B cell (primary cell): ENCODE measurements around the gene TSSK6. TPM values are rescaled to one million over a fixed set of nuclear protein-coding genes. Genes with fewer than 3 reads are reported as not detected.

Experiments used
- ATAC-seq: fragments of 200-7000 bp; cut with Tn5 transposase; one replicate; pipeline ENCODE4 v1.10.0; 2021; ENCODE audit warnings: low read depth, mild to moderate bottlenecking, moderate number of reproducible peaks, moderate library complexity
- CTCF ChIA-PET: fragments of 350-600 bp; sonication (Branson Sonifier 250); formaldehyde crosslinking; loops from one replicate; lab custom pipeline; 2021; ENCODE audit warnings: antibody characterized with exemption, inconsistent platforms; lab: Charles Lee
- POLR2A ChIA-PET: fragments of 350-600 bp; sonication (Branson Sonifier 250); formaldehyde crosslinking; loops from one replicate; lab custom pipeline; 2021; ENCODE audit warnings: antibody characterized with exemption; lab: Charles Lee
- DNase-seq: peaks from one replicate; pipeline ENCODE4 v3.0.0; 2013
- H2AFZ ChIP-seq: 2 replicates; pipeline ENCODE4 v1.6.1; 2012; ENCODE audit warnings: mild to moderate bottlenecking, low read depth, low read length; ENCODE audit not compliant: insufficient read depth, poor library complexity, severe bottlenecking
- H3K27ac ChIP-seq, 2 donors: 1 replicate in 1 of 2; 2 replicates in 1 of 2; pipeline ENCODE4 v1.5.1; 2012 to 2013; ENCODE audit warnings: low read length in 2 of 2, mild to moderate bottlenecking in 2 of 2, moderate library complexity in 1 of 2
- H3K27me3 ChIP-seq, 4 experiments: fragments of 200-600 bp in 1 of 4; sonication (generic) in 1 of 4; replicated peaks in 1 of 4; 1 replicate in 2 of 4; 2 replicates in 2 of 4; pipeline versions ENCODE4 v1.6.1 to v1.7.0; 2013 to 2016; ENCODE audit warnings: low read length in 3 of 4, mild to moderate bottlenecking in 2 of 4, mixed read lengths in 1 of 4, moderate library complexity in 1 of 4; ENCODE audit not compliant: insufficient read depth in 4 of 4, control insufficient read depth in 3 of 4; ENCODE audit errors: control extremely low read depth in 1 of 4
- H3K36me3 ChIP-seq, 2 experiments: replicated peaks in 1 of 2; 1 replicate in 1 of 2; 2 replicates in 1 of 2; pipeline versions ENCODE4 v1.6.1 to v1.7.1; 2013; ENCODE audit warnings: low read length in 1 of 2; ENCODE audit not compliant: insufficient read depth in 2 of 2, control insufficient read depth in 1 of 2; ENCODE audit errors: control extremely low read depth in 1 of 2, extremely low read depth in 1 of 2
- H3K4me1 ChIP-seq, 2 donors: fragments of 200-600 bp in 1 of 2; sonication (generic) in 1 of 2; 1 replicate in 1 of 2; 2 replicates in 1 of 2; pipeline versions ENCODE4 v1.5.1 to v1.6.1; 2013 to 2017; ENCODE audit warnings: low read length in 2 of 2; ENCODE audit not compliant: control insufficient read depth in 2 of 2, insufficient read depth in 2 of 2
- H3K4me2 ChIP-seq: replicated peaks from 2 replicates; pipeline ENCODE3; 2012; ENCODE audit warnings: mild to moderate bottlenecking, low read depth, low read length; ENCODE audit not compliant: poor library complexity, severe bottlenecking
- H3K4me3 ChIP-seq, 5 experiments: fragments of 200-600 bp in 1 of 5; sonication (generic) in 1 of 5; 1 replicate in 3 of 5; 2 replicates in 2 of 5; pipeline versions ENCODE4 v1.5.1 to v1.7.0; 2011 to 2016; ENCODE audit warnings: low read length in 4 of 5, mild to moderate bottlenecking in 4 of 5, low read depth in 2 of 5, control low read depth in 1 of 5, moderate library complexity in 1 of 5; ENCODE audit not compliant: insufficient read depth in 1 of 5; ENCODE audit errors: control extremely low read depth in 1 of 5, extremely low read depth in 1 of 5
- H3K79me2 ChIP-seq: fragments of 200-600 bp; sonication (generic); one replicate; pipeline ENCODE4 v1.6.0; 2016; ENCODE audit warnings: low read length; ENCODE audit not compliant: control insufficient read depth, insufficient read depth
- H3K9ac ChIP-seq: fragments of 200-600 bp; sonication (generic); 2 replicates; pipeline ENCODE4 v1.6.1; 2017; ENCODE audit warnings: mild to moderate bottlenecking, low read length, moderate library complexity
- H3K9me3 ChIP-seq, 3 donors: one replicate each; pipeline versions ENCODE4 v1.6.1 to v1.7.1; 2013; ENCODE audit warnings: low read length in 2 of 3; ENCODE audit not compliant: control insufficient read depth in 2 of 3, insufficient read depth in 1 of 3; ENCODE audit errors: control extremely low read depth in 1 of 3
- H4K20me1 ChIP-seq: 2 replicates; pipeline ENCODE4 v1.6.0; 2012; ENCODE audit warnings: mild to moderate bottlenecking, low read length; ENCODE audit not compliant: insufficient read depth, control insufficient read depth, poor library complexity, severe bottlenecking
- H3K27ac Mint-ChIP-seq: one replicate; pipeline ENCODE4 v1.8.0; 2021; ENCODE audit warnings: mixed read lengths
- H3K27me3 Mint-ChIP-seq: one replicate; pipeline ENCODE4 v1.8.0; 2021; ENCODE audit warnings: mixed read lengths
- H3K4me1 Mint-ChIP-seq: one replicate; pipeline ENCODE4 v1.8.0; 2021; ENCODE audit warnings: mixed read lengths
- H3K4me3 Mint-ChIP-seq: one replicate; pipeline ENCODE4 v1.8.0; 2021; ENCODE audit warnings: mixed read lengths
- H3K9me3 Mint-ChIP-seq: one replicate; pipeline ENCODE4 v1.8.0; 2022; ENCODE audit warnings: mixed read lengths; ENCODE audit not compliant: insufficient read depth
- EZH2 ChIP-seq: IDR thresholded peaks from 2 replicates; pipeline ENCODE4 v1.6.1; 2012; ENCODE audit warnings: borderline replicate concordance, low read depth, mild to moderate bottlenecking, moderate library complexity, low read length; ENCODE audit not compliant: insufficient read depth, poor library complexity, severe bottlenecking
- WGBS: methylation state at CpG from one replicate; pipeline ENCODE4 v1.1.5; 2013; ENCODE audit warnings: missing lambda C conversion rate; ENCODE audit not compliant: insufficient coverage; 5-methylcytosine and 5-hydroxymethylcytosine counted together
- intact Hi-C: fragments of 100-400 bp; cut with micrococcal nuclease; formaldehyde crosslinking; loops from one replicate; pipeline ENCODE4 v1.10.0; 2022
- polyA plus RNA-seq: library from polyadenylated mRNA; depleted of rRNA; stranded (reverse); fragments of >200 nt; gene quantifications from 2 replicates; pipeline ENCODE4 v1.2.3, GENCODE V29; 2012
- total RNA-seq, 2 donors: library from RNA; stranded (reverse); fragments of 120-200 nt in 1 of 2; gene quantifications; 1 replicate in 1 of 2; 2 replicates in 1 of 2; pipeline versions ENCODE4 v1.2.3 to v1.2.4, GENCODE V29; 2013 to 2022
- TF ChIP-seq, protein P1 (sequence below): fragments of 200-600 bp; IDR thresholded peaks from one replicate; pipeline ENCODE4 v1.8.0; 2022; ENCODE audit warnings: antibody characterized with exemption, mild to moderate bottlenecking

TSSK6 gene
- total and polyA plus RNA-seq, 2 donors (not counting 1 experiment from before 2014, with no cell fraction given), result 8.9 to 9.6 TPM

- H3K9me3 ChIP-seq, result peaks cover 0 to 31% (median 0%) of the 10 kb centered on the region in 3 donors
- peaks cover 19% of the 10 kb centered on the region for H3K27me3 Mint-ChIP-seq
- H3K9ac ChIP-seq, result no peak overlapping the region
- no peak overlapping the region for H3K4me2 ChIP-seq
- no peaks in the 10 kb centered on the region for H4K20me1 ChIP-seq
- no peak overlapping the region for H3K4me3 Mint-ChIP-seq
- H3K79me2 ChIP-seq, result no peaks in the 10 kb centered on the region
- TF ChIP-seq, protein P1, sequence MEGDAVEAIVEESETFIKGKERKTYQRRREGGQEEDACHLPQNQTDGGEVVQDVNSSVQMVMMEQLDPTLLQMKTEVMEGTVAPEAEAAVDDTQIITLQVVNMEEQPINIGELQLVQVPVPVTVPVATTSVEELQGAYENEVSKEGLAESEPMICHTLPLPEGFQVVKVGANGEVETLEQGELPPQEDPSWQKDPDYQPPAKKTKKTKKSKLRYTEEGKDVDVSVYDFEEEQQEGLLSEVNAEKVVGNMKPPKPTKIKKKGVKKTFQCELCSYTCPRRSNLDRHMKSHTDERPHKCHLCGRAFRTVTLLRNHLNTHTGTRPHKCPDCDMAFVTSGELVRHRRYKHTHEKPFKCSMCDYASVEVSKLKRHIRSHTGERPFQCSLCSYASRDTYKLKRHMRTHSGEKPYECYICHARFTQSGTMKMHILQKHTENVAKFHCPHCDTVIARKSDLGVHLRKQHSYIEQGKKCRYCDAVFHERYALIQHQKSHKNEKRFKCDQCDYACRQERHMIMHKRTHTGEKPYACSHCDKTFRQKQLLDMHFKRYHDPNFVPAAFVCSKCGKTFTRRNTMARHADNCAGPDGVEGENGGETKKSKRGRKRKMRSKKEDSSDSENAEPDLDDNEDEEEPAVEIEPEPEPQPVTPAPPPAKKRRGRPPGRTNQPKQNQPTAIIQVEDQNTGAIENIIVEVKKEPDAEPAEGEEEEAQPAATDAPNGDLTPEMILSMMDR, result no peak
- no peak for TF ChIP-seq EZH2
- H3K4me1 Mint-ChIP-seq, result peaks cover 11% of the 10 kb centered on the region
- no peak overlapping the region for H3K27ac ChIP-seq
- peaks cover 0 to 44% (median 11%) of the 10 kb centered on the region in 4 experiments for H3K27me3 ChIP-seq
- ATAC-seq, result no peak
- intact Hi-C loops, result no loop called here
- DNase-seq, result no peak
- CTCF ChIA-PET, result no interaction called here
- no peak overlapping the region for H3K27ac Mint-ChIP-seq
- POLR2A ChIA-PET, result no interaction called here
- H3K36me3 ChIP-seq, result no peaks in the 10 kb centered on the region
- 92% methylated on average over 53 of the region's 53 CpGs for WGBS
- H3K4me3 ChIP-seq, result no peak overlapping the region
- no peak overlapping the region for H2AFZ ChIP-seq
- peaks cover 18 to 22% of the 10 kb centered on the region in 2 donors for H3K4me1 ChIP-seq
- no peaks in the 10 kb centered on the region for H3K9me3 Mint-ChIP-seq
Measured at GRCh38 chr19:19544954-19545591, 29.7 kb upstream of the TSSK6 start.

DNA sequence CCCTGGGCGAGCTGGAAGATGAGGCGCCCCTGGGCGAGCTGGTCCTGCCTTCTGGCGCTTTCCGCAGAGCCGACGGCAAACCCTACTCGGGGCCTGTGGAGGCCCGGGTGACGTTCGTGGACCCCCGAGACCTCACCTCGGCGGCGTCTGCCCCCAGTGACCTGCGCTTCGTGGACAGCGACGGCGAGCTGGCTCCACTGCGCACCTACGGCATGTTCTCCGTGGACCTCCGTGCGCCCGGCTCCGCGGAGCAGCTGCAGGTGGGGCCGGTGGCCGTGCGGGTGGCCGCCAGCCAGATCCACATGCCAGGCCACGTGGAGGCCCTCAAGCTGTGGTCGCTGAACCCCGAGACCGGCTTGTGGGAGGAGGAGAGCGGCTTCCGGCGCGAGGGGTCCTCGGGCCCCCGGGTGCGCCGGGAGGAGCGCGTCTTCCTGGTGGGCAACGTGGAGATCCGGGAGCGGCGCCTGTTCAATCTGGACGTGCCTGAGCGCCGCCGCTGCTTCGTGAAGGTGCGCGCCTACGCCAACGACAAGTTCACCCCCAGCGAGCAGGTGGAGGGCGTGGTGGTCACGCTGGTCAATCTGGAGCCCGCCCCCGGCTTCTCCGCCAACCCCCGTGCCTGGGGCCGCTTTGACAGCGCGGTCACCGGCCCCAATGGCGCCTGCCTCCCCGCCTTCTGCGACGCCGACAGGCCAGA, 29.1 kb upstream of the TSSK6 start:
- peaks cover 0 to 50% (median 12%) of the 10 kb centered on the region in 4 experiments for H3K27me3 ChIP-seq
- no peak overlapping the region for H2AFZ ChIP-seq
- ChIA-PET POLR2A (interaction anchor here (0.6 kb wide), 1 partner anchor 95 kb away, joined by 4 read pairs; no protein-coding TSS in a partner anchor), CTCF (no interaction called here)
- TF ChIP-seq, protein P1, result no peak
- no peak for TF ChIP-seq EZH2
- no peak overlapping the region for H3K4me2 ChIP-seq
- H3K4me1 ChIP-seq, result peaks cover 18 to 24% of the 10 kb centered on the region in 2 donors
- no peak for ATAC-seq
- H3K27ac Mint-ChIP-seq, result no peak overlapping the region
- H3K9me3 ChIP-seq, result peaks cover 0 to 35% (median 0%) of the 10 kb centered on the region in 3 donors
- peaks cover 16% of the 10 kb centered on the region for H3K27me3 Mint-ChIP-seq
- no peaks in the 10 kb centered on the region for H3K36me3 ChIP-seq
- H3K79me2 ChIP-seq, result no peaks in the 10 kb centered on the region
- no peaks in the 10 kb centered on the region for H3K9me3 Mint-ChIP-seq
- peaks cover 11% of the 10 kb centered on the region for H3K4me1 Mint-ChIP-seq
- WGBS, result 88% methylated on average over 75 of the region's 75 CpGs
- H3K27ac ChIP-seq, result no peak overlapping the region
- intact Hi-C loops, result no loop called here
- no peak overlapping the region for H3K9ac ChIP-seq
- no peak for DNase-seq
- H4K20me1 ChIP-seq, result no peaks in the 10 kb centered on the region
- H3K4me3 Mint-ChIP-seq, result no peak overlapping the region
- H3K4me3 ChIP-seq, result no peak overlapping the region
